Epithelial cell of proximal tubule (primary cell): ENCODE data around the gene SEMA4A. TPM values are rescaled to one million over a fixed set of nuclear protein-coding genes. Genes with fewer than 3 reads are reported as not detected.

ENCODE experiments used
- DNase-seq: peaks from one replicate; pipeline ENCODE4 v3.0.0-alpha.2; 2011; ENCODE audit warnings: low read depth
- H3K4me3 ChIP-seq: 2 replicates; pipeline ENCODE4 v1.5.1; 2011; ENCODE audit warnings: low read depth, mild to moderate bottlenecking, low read length
- CTCF ChIP-seq: conservative IDR thresholded peaks from 2 replicates; pipeline ENCODE4 v1.5.1; 2012; ENCODE audit warnings: low read depth, mild to moderate bottlenecking, low read length
- total RNA-seq: library from RNA; depleted of rRNA; stranded (reverse); fragments of >200 nt; gene quantifications from 2 replicates; pipeline ENCODE4 v1.2.3, GENCODE V29; 2015

The SEMA4A gene
- total RNA-seq, 1 donor from 2014 or later, result 3.5 TPM

- peak overlapping the region; percentile 15 for H3K4me3 ChIP-seq
- no peak for DNase-seq
- peak; percentile 56 for TF ChIP-seq CTCF
Observed at GRCh38 chr1:156126043-156126629, 27.2 kb upstream of the SEMA4A start.

- H3K4me3 ChIP-seq, result peak overlapping the region; percentile 15
- DNase-seq, result no peak
- no peak for TF ChIP-seq CTCF
Observed at GRCh38 chr1:156126630-156127534, 26.5 kb upstream of the SEMA4A start.

DNA sequence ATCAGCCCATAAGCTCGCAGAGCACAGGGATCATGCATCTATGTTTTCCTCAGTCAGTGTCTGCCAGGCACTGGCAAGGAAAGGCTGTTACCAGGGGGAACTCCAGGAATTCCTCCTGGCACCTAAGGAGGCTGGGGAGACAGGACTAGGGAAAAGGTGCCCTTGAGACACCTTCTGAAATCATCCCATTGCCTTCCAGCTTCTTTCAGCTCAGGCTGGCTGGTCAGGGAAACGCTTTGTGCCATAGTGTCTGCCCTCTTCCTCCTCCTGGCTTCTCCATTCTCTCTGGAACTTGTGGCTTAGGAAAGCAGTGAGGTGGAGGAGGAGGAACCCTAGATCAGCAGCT lies 25.1 kb upstream of the SEMA4A start:
- no peak overlapping the region for H3K4me3 ChIP-seq
- DNase-seq, result no peak
- no peak for TF ChIP-seq CTCF

- DNase-seq, result no peak
- TF ChIP-seq CTCF, result no peak
Observed at GRCh38 chr1:156128654-156129597, 24.5 kb upstream of the SEMA4A start.

GRCh38 chr1:156129687-156130577 lies 23.5 kb upstream of the SEMA4A start:
- DNase-seq, result no peak
- peak; percentile 93 for TF ChIP-seq CTCF
- H3K4me3 ChIP-seq, result peak overlapping the region; percentile 5

More at GRCh38 chr1:156128654-156129597, 24.5 kb upstream of the SEMA4A start:
- no peak overlapping the region for H3K4me3 ChIP-seq

GRCh38 chr1:156130578-156130942 lies 22.8 kb upstream of the SEMA4A start:
- no peak for TF ChIP-seq CTCF
- DNase-seq, result no peak
- H3K4me3 ChIP-seq, result no peak overlapping the region
